GM21737 (cell line): ENCODE results near the gene BBOX1.
"Not testable (repeated sequence)": the region's sequence is repeated elsewhere in the genome, so short reads cannot be mapped to it uniquely, and the experiment has no call there.

ENCODE experiments used
- ATAC-seq: cut with Tn5 transposase; IDR thresholded peaks from one replicate; pipeline ENCODE4 v1.9.1; 2021; ENCODE audit warnings: mild to moderate bottlenecking, moderate library complexity; ENCODE audit not compliant: unreplicated experiment

BBOX1 gene

DNA sequence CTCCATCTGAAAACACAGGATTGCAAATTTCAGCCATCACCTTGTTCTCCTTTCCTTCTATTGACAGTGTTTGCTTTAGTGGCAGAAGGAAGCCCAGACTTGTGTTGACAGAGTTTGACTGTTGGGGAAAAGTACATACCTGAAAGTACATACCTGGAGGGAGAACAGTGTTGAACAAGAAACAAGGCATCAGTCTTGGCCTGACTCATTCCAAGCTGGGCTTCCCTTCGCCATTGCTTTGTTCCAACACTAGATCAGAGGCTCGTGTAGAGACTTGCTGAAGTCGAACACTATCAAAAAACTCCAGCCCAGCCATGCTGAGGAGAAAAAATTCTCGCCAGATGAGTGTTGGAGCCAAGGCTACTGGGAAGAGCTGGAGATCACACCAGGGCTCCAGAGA is 133.4 kb downstream of the BBOX1 start:
- no peak for ATAC-seq

DNA sequence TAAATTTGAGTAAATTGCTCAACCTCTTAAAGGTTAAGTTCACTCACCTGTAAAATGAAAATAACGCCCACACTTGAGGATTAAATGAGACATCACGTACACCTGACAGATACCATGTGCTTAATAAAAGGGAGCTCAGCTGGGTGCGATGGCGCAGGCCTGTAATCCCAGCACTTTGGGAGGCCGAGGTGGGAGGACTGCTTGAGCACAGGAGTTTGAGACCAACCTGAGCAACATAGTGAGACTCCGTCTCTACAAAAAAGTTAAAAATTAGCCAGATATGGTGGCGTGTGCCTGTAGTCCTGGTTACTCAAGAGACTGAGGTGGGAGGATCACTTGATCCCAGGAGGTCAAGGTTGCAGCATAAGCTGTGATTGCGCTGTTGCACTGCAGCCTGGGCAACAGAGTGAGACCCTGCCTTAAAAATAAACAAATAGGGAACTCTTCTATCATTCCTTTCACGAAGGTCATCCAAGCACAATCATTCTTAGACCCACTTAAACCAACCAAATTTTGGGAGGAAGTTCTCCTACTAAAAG is 134.1 kb downstream of the BBOX1 start:
- no peak for ATAC-seq

DNA sequence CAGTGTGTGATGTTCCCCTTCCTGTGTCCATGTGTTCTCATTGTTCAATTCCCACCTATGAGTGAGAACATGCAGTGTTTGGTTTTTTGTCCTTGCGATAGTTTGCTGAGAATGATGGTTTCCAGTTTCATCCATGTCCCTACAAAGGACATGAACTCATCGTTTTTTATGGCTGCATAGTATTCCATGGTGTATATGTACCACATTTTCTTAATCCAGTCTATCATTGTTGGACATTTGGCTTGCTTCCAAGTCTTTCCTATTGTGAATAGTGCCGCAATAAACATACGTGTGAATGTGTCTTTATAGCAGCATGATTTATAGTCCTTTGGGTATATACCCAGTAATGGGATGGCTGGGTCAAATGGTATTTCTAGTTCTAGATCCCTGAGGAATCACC is 134.9 kb downstream of the BBOX1 start:
- not testable (repeated sequence) for ATAC-seq
